Activated CD4-positive, alpha-beta T cell treated with anti-CD3 and anti-CD28 coated beads, Interleukin-2, amount 10 ng/mL, durations not matched to agents 7 days and 5 days (primary cell): ENCODE data around the gene PPDPF. TPM values are rescaled to one million over a fixed set of nuclear protein-coding genes. Genes with fewer than 3 reads are reported as not detected.

Experiments
- CTCF ChIA-PET: fragments of 350-600 bp; sonication (Branson Sonifier 250); formaldehyde crosslinking; loops from one replicate; lab custom pipeline; 2021; ENCODE audit warnings: antibody characterized with exemption; lab: Charles Lee
- POLR2A ChIA-PET: fragments of 350-600 bp; sonication (Branson Sonifier 250); formaldehyde crosslinking; loops from one replicate; lab custom pipeline; 2021; ENCODE audit warnings: antibody characterized with exemption; lab: Charles Lee
- DNase-seq: peaks from one replicate; pipeline ENCODE4 v3.0.0-alpha.2; 2020
- H3K27ac Mint-ChIP-seq: one replicate; pipeline ENCODE4 v1.8.0; 2021; ENCODE audit warnings: mild to moderate bottlenecking, moderate library complexity, mixed read lengths
- H3K27me3 Mint-ChIP-seq: one replicate; pipeline ENCODE4 v1.8.0; 2021; ENCODE audit warnings: mixed read lengths
- H3K36me3 Mint-ChIP-seq: one replicate; pipeline ENCODE4 v1.8.0; 2021; ENCODE audit warnings: low read depth, mixed read lengths
- H3K4me1 Mint-ChIP-seq: one replicate; pipeline ENCODE4 v1.8.0; 2021; ENCODE audit warnings: mixed read lengths
- H3K4me3 Mint-ChIP-seq: one replicate; pipeline ENCODE4 v1.8.0; 2021; ENCODE audit warnings: mild to moderate bottlenecking, moderate library complexity, mixed read lengths
- H3K9me3 Mint-ChIP-seq: one replicate; pipeline ENCODE4 v1.8.0; 2021; ENCODE audit warnings: mixed read lengths
- total RNA-seq, 2 experiments: library from RNA; stranded (reverse); gene quantifications; one replicate each; pipeline ENCODE4 v1.2.3, GENCODE V29; 2021

The PPDPF gene
- total RNA-seq, 2 experiments from 2014 or later: 167 to 193 TPM

- no peaks in the 10 kb centered on the region for H3K27me3 Mint-ChIP-seq
- H3K36me3 Mint-ChIP-seq: no peaks in the 10 kb centered on the region
- H3K27ac Mint-ChIP-seq: no peak overlapping the region
- H3K4me1 Mint-ChIP-seq: peaks cover 12% of the 10 kb centered on the region
- no peak overlapping the region for H3K4me3 Mint-ChIP-seq
- no peaks in the 10 kb centered on the region for H3K9me3 Mint-ChIP-seq
- CTCF ChIA-PET: no interaction called here
- DNase-seq: no peak
- POLR2A ChIA-PET: no interaction called here
Observed at GRCh38 chr20:63533388-63533787, 12.8 kb downstream of the PPDPF start.

DNA sequence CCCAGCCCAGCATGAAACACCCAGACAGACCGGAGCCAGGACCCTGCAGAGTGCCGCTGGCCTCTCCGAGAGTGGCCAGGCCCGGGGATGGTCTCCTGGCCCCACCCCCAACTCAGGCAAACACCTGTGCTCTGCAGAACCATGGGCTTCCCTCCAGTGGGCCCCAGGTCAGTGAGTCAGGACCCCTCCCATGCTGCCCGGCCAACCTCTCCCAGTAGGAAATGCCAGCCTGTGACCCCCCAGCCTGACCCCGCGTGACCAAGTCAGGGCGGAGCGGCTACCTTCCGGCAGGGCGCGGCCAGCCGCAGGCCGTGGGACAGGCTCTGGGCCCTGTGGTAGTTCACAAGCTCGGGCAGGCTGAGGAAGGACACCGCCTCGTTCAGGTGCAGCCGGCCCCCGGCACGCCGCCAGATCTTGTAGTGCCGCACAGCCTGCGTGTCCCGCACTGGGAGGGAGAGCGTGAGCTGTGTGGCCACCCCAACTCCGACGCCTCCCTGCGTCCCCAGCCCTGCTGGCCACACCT lies 13.4 kb downstream of the PPDPF start:
- H3K27ac Mint-ChIP-seq: no peak overlapping the region
- H3K27me3 Mint-ChIP-seq: no peaks in the 10 kb centered on the region
- no peaks in the 10 kb centered on the region for H3K36me3 Mint-ChIP-seq
- peak; percentile 6 for DNase-seq
- no peaks in the 10 kb centered on the region for H3K9me3 Mint-ChIP-seq
- H3K4me1 Mint-ChIP-seq: peaks cover 12% of the 10 kb centered on the region
- ChIA-PET CTCF (interaction anchor here (1.3 kb wide), 1 partner anchor 13 kb away, joined by 4 read pairs; the partner anchor contains the start of gene PPDPF), POLR2A (no interaction called here)
- no peak overlapping the region for H3K4me3 Mint-ChIP-seq

GRCh38 chr20:63534427-63534830 lies 13.9 kb downstream of the PPDPF start:
- H3K27me3 Mint-ChIP-seq: no peaks in the 10 kb centered on the region
- ChIA-PET POLR2A (no interaction called here), CTCF (interaction anchor here (0.6 to 1.3 kb wide), 2 partner anchors 13 to 336 kb away, joined by 3 to 4 read pairs; partner anchors contain the start of gene PPDPF)
- no peak overlapping the region for H3K27ac Mint-ChIP-seq
- no peaks in the 10 kb centered on the region for H3K36me3 Mint-ChIP-seq
- no peak overlapping the region for H3K4me3 Mint-ChIP-seq
- H3K9me3 Mint-ChIP-seq: no peaks in the 10 kb centered on the region
- H3K4me1 Mint-ChIP-seq: peaks cover 12% of the 10 kb centered on the region
- DNase-seq: peak; percentile 5

- H3K36me3 Mint-ChIP-seq: no peaks in the 10 kb centered on the region
- H3K9me3 Mint-ChIP-seq: no peaks in the 10 kb centered on the region
- H3K4me3 Mint-ChIP-seq: no peak overlapping the region
- ChIA-PET POLR2A (no interaction called here), CTCF (interaction anchor here (0.6 to 1.3 kb wide), 2 partner anchors 14 to 336 kb away, joined by 3 to 4 read pairs; partner anchors contain the start of gene PPDPF)
- H3K27me3 Mint-ChIP-seq: no peaks in the 10 kb centered on the region
- peak overlapping the region; percentile 41 for H3K27ac Mint-ChIP-seq
- peaks cover 12% of the 10 kb centered on the region for H3K4me1 Mint-ChIP-seq
- peak; percentile 5 for DNase-seq
Observed at GRCh38 chr20:63534831-63535651, 14.5 kb downstream of the PPDPF start.

DNA sequence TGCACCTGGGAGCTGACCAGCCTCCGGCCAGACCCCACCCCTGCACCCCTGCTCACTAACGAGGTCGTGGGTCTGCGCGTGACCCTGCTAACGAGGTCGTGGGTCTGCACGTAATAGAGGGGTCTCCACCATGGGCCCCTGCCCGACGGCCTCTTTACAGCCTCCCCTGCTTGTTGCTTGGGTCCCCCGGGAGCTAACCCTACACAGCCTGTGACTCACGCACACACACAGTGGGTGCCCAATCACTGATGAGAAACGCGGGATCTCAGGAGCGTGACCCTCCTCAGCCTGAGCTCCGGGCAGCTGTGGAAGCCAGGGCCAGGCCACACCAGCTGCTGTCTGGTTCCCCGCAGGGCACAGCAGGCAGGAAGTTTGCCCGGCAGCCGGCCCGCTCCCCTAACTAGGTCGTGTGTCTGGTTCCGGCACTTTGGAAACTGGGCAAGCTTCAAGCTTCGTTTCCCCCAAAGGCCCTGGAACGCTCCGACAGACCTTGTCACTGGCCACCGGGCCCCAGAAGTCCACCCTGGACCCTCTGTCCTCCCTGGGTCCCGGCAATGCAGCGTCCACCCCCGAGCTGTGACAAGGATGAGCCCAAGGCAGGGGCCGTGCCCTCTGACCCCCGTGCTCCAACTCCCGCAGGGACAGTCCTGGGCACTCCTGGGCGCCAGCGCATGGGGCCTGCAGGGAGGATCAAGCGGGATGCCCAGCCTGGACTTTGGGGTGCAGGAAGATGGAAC lies 15.8 kb downstream of the PPDPF start:
- CTCF ChIA-PET: interaction anchor here (0.8 to 4.2 kb wide), 12 partner anchors 15 to 749 kb away, joined by 3 to 41 read pairs (median 5); partner anchors contain the start of genes PPDPF and RTEL1
- Mint-ChIP-seq H3K27ac (peak overlapping the region; percentile 14), H3K36me3 (no peaks in the 10 kb centered on the region), H3K4me1 (peaks cover 12% of the 10 kb centered on the region), H3K4me3 (no peak overlapping the region), H3K9me3 (no peaks in the 10 kb centered on the region), H3K27me3 (no peaks in the 10 kb centered on the region)
- POLR2A ChIA-PET: no interaction called here
- DNase-seq: no peak

DNA sequence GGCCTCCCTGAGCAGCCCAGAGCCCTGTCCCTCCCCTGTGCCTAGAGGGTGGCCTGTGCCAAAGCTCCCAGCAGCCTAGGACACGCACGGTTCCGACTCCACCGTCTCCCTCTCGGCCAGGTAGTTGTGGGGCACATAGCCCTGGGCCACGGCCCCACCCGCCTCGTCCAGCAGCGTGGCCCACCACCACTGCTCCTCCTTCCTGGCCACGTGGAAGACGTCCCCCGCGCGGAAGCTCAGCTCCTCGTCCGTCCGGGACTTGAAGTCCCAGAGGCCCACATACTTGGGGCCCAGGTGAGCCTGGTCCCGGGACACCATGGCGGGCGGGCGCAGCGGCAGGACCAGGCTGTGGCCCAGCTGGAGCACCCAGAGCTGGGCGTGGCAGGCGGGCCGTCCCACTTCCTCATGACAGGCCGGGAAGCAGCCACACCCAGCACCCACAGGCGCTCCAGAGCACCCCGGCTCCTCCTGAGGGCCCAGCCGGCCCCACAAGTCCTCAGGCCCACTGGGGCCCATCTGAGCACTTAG lies 16.5 kb downstream of the PPDPF start, which contains the start of gene PTK6:
Gene PTK6, minus strand, starts transcription at position 380 of the 528 bp plus-strand sequence. Its CDS starts 62 bp downstream, at position 318.
- H3K4me1 Mint-ChIP-seq: peaks cover 12% of the 10 kb centered on the region
- H3K9me3 Mint-ChIP-seq: no peaks in the 10 kb centered on the region
- DNase-seq: peak; percentile 43
- ChIA-PET POLR2A (no interaction called here), CTCF (interaction anchor here (0.6 to 4.2 kb wide), 56 partner anchors 8 to 749 kb away, joined by 3 to 41 read pairs (median 4); partner anchors contain the start of genes ARFRP1, FNDC11, GMEB2 and HELZ2)
- H3K36me3 Mint-ChIP-seq: no peaks in the 10 kb centered on the region
- peak within 1 kb of the TSS; percentile 70 for H3K4me3 Mint-ChIP-seq
- H3K27me3 Mint-ChIP-seq: no peaks in the 10 kb centered on the region
- peak within 1 kb of the TSS; percentile 90 for H3K27ac Mint-ChIP-seq

DNA sequence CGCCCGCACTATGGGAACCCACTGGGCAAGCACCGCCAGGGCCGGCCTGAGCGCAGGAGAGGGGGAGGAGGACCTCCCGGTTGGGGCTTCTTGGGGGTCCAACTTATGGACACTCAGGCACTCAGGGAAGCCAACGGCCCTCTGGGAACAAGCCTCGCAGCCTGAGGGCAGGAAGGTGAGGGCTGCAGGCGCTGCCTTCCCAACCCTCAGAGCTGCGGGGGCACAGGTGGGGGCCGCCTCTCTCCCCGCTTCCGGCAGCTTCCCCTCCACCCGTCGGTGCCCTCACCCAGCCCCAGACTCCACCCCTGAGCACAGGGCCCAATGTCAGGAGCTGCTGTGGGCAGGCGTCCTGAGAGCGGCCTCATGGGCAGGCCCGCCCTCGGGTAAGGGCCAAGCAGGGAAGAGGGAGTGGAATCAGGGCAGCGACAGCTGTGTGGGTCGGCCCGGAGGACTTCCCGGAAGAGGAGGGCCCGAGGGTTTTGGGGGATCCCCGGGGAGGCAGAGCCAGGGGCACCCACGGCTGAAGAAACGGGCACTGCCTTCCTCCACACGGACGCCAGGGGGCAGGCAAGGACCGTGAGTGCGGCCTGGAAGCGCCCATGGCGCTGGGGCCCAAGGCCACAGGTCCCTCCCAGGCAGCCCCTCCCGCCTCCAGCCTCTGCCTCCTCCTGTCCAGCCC lies 17.1 kb downstream of the PPDPF start:
- peak overlapping the region; percentile 70 for H3K4me3 Mint-ChIP-seq
- ChIA-PET CTCF (interaction anchor here (0.6 to 4.2 kb wide), 59 partner anchors 8 to 748 kb away, joined by 3 to 41 read pairs (median 4); partner anchors contain the start of genes ARFRP1, FNDC11, GMEB2 and HELZ2), POLR2A (no interaction called here)
- no peaks in the 10 kb centered on the region for H3K27me3 Mint-ChIP-seq
- peaks cover 12% of the 10 kb centered on the region for H3K4me1 Mint-ChIP-seq
- DNase-seq: peak; percentile 94
- no peaks in the 10 kb centered on the region for H3K9me3 Mint-ChIP-seq
- H3K36me3 Mint-ChIP-seq: no peaks in the 10 kb centered on the region
- peak overlapping the region; percentile 90 for H3K27ac Mint-ChIP-seq

DNA sequence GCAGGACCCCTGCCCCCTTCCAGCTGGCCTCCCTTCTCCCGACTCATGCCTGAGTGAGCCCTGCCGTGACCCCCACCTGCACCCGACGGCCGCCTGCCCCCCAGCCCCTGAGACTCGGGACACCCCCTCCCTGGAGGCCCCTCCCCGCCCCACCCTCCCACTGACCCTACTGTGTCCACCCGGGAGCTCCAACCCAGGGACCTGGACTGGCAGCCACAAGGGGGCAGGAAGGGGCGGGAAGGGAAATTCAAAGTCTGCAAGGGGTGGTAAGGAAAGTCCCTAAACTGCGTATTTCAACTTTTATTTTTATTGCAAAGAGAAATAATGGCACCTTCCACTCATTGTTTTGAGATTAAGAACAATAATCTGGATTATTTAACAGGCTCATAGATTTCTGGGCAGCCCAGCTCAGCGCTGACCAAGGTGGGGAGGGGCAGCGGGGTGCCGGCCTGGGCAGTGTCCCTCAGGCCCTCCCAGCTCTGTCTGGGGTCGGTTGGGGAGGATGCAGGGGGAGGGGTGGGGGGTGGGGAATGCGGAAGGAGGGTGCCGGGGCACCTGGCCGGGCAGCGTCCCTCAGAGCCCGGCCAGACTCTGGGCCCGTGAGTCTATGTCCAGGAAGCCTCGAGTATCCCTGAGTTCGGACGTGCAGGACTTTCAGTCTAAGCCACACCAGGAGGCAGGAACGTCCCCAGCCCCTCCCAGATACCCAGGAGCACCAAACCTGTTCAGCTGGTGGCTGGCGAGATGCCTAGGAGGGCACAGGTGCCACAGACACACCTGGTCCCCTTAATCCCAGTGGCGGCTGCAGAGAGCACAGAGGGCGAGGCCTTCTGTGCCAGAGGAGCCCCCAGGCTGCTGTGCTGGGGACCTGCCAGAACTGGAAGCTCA lies 17.9 kb downstream of the PPDPF start:
- H3K27me3 Mint-ChIP-seq: no peaks in the 10 kb centered on the region
- CTCF ChIA-PET: interaction anchor here (0.5 to 4.2 kb wide), 36 partner anchors 8 to 747 kb away, joined by 3 to 41 read pairs (median 6); partner anchors contain the start of genes ARFRP1, FNDC11, GMEB2 and HELZ2
- peak overlapping the region; percentile 70 for H3K4me3 Mint-ChIP-seq
- no peak for DNase-seq
- peak overlapping the region; percentile 90 for H3K27ac Mint-ChIP-seq
- POLR2A ChIA-PET: no interaction called here
- H3K4me1 Mint-ChIP-seq: peaks cover 12% of the 10 kb centered on the region
- no peaks in the 10 kb centered on the region for H3K36me3 Mint-ChIP-seq
- H3K9me3 Mint-ChIP-seq: no peaks in the 10 kb centered on the region

DNA sequence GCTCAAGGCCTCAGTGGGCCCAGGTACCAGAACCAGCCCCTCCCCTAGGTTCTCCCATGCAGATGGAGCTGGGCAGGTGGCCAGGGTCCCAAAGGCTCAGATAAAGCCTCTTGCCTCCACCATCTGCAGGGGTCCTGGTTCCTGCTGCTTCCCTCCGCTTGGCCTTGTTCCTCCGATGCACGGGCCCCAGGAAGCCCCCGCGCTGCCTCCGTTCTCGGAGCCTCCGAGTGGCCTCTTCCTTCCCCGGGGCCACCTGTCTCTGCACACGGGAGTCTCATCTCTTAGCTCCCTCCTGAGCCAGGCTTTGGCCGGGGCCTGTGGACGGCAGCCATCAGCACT lies 18.5 kb downstream of the PPDPF start:
- no peak for DNase-seq
- Mint-ChIP-seq H3K4me1 (peaks cover 12% of the 10 kb centered on the region), H3K27me3 (no peaks in the 10 kb centered on the region), H3K4me3 (no peak overlapping the region), H3K27ac (peak overlapping the region; percentile 19), H3K9me3 (no peaks in the 10 kb centered on the region), H3K36me3 (no peaks in the 10 kb centered on the region)
- ChIA-PET POLR2A (no interaction called here), CTCF (interaction anchor here (0.5 to 4.2 kb wide), 13 partner anchors 7 to 583 kb away, joined by 3 to 41 read pairs (median 6); partner anchors contain the start of genes FNDC11, PRPF6 and SAMD10)

- ChIA-PET POLR2A (no interaction called here), CTCF (interaction anchor here (0.7 to 4.2 kb wide), 7 partner anchors 12 to 440 kb away, joined by 3 to 41 read pairs (median 10); partner anchors contain the start of genes FNDC11, PRPF6 and SAMD10)
- no peak overlapping the region for H3K4me3 Mint-ChIP-seq
- H3K9me3 Mint-ChIP-seq: no peaks in the 10 kb centered on the region
- H3K36me3 Mint-ChIP-seq: no peaks in the 10 kb centered on the region
- H3K4me1 Mint-ChIP-seq: peaks cover 12% of the 10 kb centered on the region
- DNase-seq: no peak
- H3K27me3 Mint-ChIP-seq: no peaks in the 10 kb centered on the region
- peak overlapping the region; percentile 64 for H3K27ac Mint-ChIP-seq
Observed at GRCh38 chr20:63539441-63540370, 19.1 kb downstream of the PPDPF start.
